Lower leg skin (tissue), 4 donors: ENCODE data around the gene TTC17. TPM values are rescaled to one million over a fixed set of nuclear protein-coding genes. Genes with fewer than 3 reads are reported as not detected.
"Not testable (repeated sequence)": the region's sequence is repeated elsewhere in the genome, so short reads cannot be mapped to it uniquely, and the experiment has no call there.

Experiments used
- DNase-seq, 2 donors: peaks; one replicate each; pipeline ENCODE4 v3.0.0-alpha.2; 2019; ENCODE audit warnings: low spot score in 2 of 2
- H3K4me3 ChIP-seq: fragments of 200-600 bp; sonication (generic); 2 replicates; pipeline ENCODE4 v1.5.1; 2017; ENCODE audit warnings: mild to moderate bottlenecking, low read depth; ENCODE audit not compliant: poor library complexity, severe bottlenecking
- POLR2A ChIP-seq, 2 donors: fragments of 450-650 bp; IDR thresholded peaks; one replicate each; pipeline ENCODE4 v1.6.1; 2016 to 2017; ENCODE audit warnings: antibody characterized with exemption in 2 of 2, mild to moderate bottlenecking in 1 of 2, moderate library complexity in 1 of 2
- WGBS, 2 donors: methylation state at CpG; one replicate each; pipeline ENCODE4 v1.1.5; 2018; 5-methylcytosine and 5-hydroxymethylcytosine counted together
- intact Hi-C: fragments of 100-400 bp; cut with DNase I; formaldehyde crosslinking; loops from one replicate; pipeline ENCODE4 v1.15.0; 2023; ENCODE audit warnings: low total_unique reads
- total RNA-seq, 4 donors: library from RNA; depleted of rRNA; stranded (reverse); fragments of >200 nt; gene quantifications; one replicate each; pipeline ENCODE4 v1.1.0, GENCODE V29; 2016
- TF ChIP-seq, protein P1 (sequence below), 3 donors: fragments of 450-650 bp; IDR thresholded peaks; one replicate each; pipeline ENCODE4 v1.5.1; 2016; ENCODE audit warnings: antibody characterized with exemption in 3 of 3, mild to moderate bottlenecking in 3 of 3, moderate library complexity in 2 of 3

TTC17 gene
- total RNA-seq, 4 donors from 2014 or later, result 62.6 to 71.4 (median 68.4) TPM

DNA sequence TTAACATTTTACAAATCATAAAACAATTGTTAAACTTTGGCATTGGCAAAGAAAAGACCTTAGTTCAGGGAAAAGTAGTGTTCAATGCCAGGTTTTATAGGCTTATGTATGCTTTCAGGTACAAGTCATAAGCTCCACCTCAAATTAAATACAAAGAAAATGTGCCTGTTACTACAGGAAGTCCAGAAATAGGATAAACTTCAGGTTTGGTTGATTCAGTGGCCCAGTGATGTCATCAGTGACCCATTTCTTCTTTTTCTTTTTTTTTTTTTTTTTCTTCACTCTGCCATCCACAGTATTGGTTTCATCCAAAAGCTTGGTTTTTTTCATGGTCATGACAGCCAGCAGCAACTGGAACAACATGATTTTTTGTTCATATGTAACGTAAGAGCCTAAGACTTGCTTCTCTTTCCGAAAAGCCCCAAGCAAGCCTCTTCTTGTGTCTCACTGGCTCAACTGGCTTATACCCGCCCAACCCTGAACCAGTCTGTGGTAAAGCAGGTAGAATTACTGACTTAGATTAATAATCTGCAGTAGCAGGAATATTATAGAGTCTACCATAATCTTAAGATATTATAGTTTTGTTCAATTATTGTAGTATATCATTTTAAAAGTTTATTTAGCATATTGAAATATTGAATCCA lies 46.2 kb downstream of the TTC17 start:
- DNase-seq, result no peak
- 58 to 79% methylated on average over 3 of the region's 3 CpGs for WGBS, 2 donors
- intact Hi-C loops, result no loop called here
- no peak overlapping the region for H3K4me3 ChIP-seq
- TF ChIP-seq POLR2A (IDR thresholded peaks at IDR 0.05), result no peak
- TF ChIP-seq, protein P1, sequence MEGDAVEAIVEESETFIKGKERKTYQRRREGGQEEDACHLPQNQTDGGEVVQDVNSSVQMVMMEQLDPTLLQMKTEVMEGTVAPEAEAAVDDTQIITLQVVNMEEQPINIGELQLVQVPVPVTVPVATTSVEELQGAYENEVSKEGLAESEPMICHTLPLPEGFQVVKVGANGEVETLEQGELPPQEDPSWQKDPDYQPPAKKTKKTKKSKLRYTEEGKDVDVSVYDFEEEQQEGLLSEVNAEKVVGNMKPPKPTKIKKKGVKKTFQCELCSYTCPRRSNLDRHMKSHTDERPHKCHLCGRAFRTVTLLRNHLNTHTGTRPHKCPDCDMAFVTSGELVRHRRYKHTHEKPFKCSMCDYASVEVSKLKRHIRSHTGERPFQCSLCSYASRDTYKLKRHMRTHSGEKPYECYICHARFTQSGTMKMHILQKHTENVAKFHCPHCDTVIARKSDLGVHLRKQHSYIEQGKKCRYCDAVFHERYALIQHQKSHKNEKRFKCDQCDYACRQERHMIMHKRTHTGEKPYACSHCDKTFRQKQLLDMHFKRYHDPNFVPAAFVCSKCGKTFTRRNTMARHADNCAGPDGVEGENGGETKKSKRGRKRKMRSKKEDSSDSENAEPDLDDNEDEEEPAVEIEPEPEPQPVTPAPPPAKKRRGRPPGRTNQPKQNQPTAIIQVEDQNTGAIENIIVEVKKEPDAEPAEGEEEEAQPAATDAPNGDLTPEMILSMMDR (IDR thresholded peaks at IDR 0.05), result no peak

DNA sequence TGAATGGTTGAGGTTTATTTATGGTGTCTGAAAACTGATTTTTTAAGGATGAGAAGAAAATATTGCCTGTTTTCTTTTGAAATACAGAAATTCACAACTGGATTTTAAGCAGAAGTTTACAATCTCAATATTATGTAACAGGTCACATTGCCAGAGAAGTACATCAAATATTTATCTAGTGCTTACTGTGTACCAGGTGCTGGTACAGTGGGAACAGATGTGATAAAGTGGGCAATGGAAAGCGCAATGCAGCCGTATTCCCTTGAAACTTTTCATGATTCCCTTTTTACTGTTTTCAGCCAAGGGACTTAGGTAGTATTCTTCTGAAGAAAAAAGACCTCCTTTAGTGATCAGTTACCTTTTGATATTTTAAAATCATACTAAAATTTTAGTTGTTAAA lies 49.6 kb downstream of the TTC17 start:
- no peak for DNase-seq
- WGBS, 2 donors, result 94 to 95% methylated on average over 2 of the region's 2 CpGs
- TF ChIP-seq POLR2A (IDR thresholded peaks at IDR 0.05), result no peak
- TF ChIP-seq, protein P1 (IDR thresholded peaks at IDR 0.05), result no peak
- intact Hi-C loops, result no loop called here
- H3K4me3 ChIP-seq, result no peak overlapping the region

DNA sequence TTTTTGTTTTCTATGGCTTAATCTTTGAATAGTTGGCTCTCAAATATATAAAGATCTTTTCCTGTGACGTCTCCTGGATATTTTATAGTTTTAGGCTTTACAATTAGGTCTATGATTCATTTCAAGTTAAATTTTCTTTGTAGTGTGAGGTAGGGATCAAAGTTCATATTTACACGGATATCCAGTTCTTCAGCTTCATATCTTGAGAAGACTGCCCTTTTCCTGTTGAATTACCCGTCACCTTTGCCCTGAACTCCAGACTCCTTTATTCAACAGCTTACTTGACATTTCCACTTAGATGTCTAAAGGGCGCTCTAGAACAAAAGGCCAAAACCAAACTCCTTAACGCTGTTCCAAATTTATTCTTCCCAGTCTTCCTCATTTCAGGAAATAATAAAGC lies 51.7 kb downstream of the TTC17 start:
- 85 to 91% methylated on average over 5 of the region's 5 CpGs for WGBS, 2 donors
- TF ChIP-seq, protein P1 (IDR thresholded peaks at IDR 0.05), result no peak
- no peak for TF ChIP-seq POLR2A (IDR thresholded peaks at IDR 0.05)
- intact Hi-C loops, result loop anchor here (10.0 kb wide), 1 partner anchor 96 kb away; the partner anchor contains the start of gene API5
- H3K4me3 ChIP-seq, result no peak overlapping the region
- DNase-seq, result no peak

DNA sequence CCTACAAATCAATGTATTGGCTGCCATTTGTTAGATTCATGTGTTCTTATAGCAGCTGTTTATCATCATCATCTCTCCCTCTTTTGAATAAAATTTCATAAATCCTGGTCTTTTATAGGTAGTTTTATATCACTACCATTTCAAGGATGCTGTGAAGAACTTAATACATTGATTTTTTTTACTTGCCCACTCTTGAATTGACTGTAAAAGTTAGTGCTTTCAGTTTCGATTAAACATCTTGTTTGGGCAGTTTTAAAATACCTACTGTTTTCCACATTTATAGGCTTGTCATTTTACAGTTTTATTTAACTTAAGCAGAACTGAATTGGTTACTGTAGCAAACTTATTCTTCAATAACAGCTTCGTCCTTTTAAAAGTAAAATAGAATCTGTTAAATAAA lies 59.5 kb downstream of the TTC17 start:
- TF ChIP-seq, protein P1 (IDR thresholded peaks at IDR 0.05), result no peak
- no peak for TF ChIP-seq POLR2A (IDR thresholded peaks at IDR 0.05)
- no peak overlapping the region for H3K4me3 ChIP-seq
- WGBS, 2 donors, result 85 to 88% methylated on average over 2 of the region's 2 CpGs
- no peak for DNase-seq
- intact Hi-C loops, result loop anchor here (10.0 kb wide), 1 partner anchor 103 kb away; the partner anchor contains the start of gene API5

DNA sequence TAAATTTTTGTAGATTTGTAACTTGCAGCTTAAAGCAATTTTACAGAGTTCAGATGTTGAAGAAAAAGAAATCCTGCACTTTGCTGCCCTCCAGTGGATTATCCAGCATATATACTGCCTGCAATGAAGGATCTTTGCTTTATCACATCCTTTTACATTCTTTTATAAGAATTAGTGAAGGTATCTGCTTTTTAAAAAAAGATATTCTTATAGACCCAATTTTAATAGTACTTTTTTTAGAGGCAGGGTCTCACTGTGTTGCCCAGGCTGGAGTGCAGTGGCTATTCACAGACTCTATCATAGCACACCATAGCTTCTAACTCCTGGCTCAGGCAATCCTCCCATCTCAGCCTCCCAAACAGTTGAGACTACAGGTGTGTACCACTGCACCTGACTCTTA lies 60.7 kb downstream of the TTC17 start:
- intact Hi-C loops, result loop anchor here (10.0 kb wide), 1 partner anchor 105 kb away; the partner anchor contains the start of gene API5
- H3K4me3 ChIP-seq, result no peak overlapping the region
- TF ChIP-seq POLR2A (IDR thresholded peaks at IDR 0.05), result no peak
- TF ChIP-seq, protein P1 (IDR thresholded peaks at IDR 0.05), result no peak
- no peak for DNase-seq

DNA sequence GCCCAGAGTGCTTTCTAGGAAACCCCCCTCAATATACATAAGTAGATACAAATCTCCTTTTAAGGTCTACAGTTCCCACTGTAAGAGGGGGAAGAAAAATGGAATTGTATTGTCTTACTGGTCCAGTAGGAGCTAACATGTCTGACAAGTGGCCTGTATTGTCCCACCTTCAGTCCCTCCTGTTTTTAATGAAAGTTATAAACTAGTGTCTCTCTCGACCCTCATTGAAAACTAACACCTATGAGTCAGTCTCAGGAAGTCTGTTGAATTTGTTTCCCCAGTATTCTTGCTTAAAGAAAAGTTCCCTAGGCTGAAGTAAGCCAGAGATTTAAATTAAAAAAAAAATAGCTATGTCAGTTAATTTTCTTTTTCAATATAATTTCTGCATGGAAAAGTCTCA lies 69.3 kb downstream of the TTC17 start:
- no peak for DNase-seq
- no peak overlapping the region for H3K4me3 ChIP-seq
- intact Hi-C loops, result no loop called here
- WGBS, 2 donors, result 64 to 88% methylated on average over 1 of the region's 1 CpG
- TF ChIP-seq POLR2A (IDR thresholded peaks at IDR 0.05), result no peak
- TF ChIP-seq, protein P1 (IDR thresholded peaks at IDR 0.05), result no peak

DNA sequence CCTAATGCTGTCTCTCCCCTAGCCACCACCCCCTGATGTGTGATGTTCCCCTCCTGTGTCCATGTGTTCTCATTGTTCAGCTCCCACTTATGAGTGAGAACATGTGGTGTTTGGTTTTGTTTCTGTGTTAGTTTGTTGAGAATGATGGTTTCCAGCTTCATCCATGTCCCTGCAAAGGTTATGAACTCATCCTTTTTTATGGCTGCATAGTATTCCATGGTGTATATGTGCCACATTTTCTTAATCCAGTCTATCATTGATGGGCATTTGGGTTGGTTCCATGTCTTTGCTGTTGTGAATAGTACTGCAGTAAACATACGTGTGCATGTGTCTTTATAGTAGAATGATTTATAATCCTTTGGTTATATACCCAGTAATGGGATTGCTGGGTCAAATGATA lies 72.2 kb downstream of the TTC17 start:
- DNase-seq, H3K4me3 ChIP-seq, intact Hi-C loops: not testable (repeated sequence)
- WGBS, 2 donors, result 95 to 96% methylated on average over 1 of the region's 1 CpG
